SH-SY5Y (cell line): ENCODE measurements around the gene SLC44A2.

ENCODE experiments used
- GATA2 ChIP-seq: IDR thresholded peaks from 2 replicates; pipeline ENCODE4 v1.6.1; 2011; ENCODE audit warnings: mild to moderate bottlenecking, low read depth, low read length
- GATA3 ChIP-seq: IDR thresholded peaks from 2 replicates; pipeline ENCODE4 v1.6.1; 2011; ENCODE audit warnings: low read depth, mild to moderate bottlenecking, low read length, moderate library complexity

DNA sequence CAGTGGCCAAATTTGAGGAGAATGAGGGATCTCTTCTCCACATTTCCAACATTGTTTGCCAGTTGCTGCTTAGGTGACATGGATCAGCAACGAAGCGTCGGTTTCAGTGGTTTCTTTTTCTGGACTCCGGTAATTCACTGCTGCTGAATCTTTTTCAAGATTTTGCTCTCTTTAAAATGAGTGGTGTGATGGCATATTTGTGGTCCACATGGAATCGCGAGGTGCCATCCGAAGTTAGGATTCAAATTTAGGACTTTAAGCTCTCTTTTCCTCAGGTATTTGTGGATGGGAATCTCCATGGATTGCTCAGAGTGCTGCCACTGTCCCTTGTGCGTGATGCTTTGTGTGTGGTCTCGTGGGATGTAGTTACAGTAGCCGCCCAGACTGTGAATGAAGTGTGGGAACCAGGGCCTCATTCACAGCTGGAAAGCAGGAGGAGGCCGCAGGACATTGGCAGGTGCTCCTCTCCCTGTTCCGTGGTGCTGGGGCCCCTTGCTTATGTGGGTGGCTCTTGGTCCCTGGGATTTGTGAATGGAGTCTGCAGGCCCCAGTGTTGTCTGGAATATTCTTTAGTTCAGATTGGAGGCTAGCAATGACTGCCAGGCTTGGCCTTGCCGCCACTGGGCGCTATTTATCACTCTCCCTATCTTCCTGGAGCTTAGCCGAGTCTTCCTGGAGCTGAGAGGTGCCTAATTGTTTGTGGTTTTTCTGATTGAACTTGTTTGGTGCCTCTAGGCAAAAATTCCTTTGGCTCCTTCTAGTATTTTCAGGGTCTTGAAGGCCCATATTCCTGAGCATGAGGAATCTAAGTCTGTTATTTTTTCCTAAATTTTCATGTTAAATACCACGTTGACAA lies 30.3 kb downstream of the SLC44A2 start:
- peak; percentile 53; the same call in 1 of the 2 replicates for TF ChIP-seq GATA2
- TF ChIP-seq GATA3 = no peak
